ENCODE results near the gene ANKS6. TPM values are rescaled to one million over a fixed set of nuclear protein-coding genes. Genes with fewer than 3 reads are reported as not detected.

The ANKS6 gene
- total RNA-seq, 1 experiment from 2014 or later, result 46.3 TPM

DNA sequence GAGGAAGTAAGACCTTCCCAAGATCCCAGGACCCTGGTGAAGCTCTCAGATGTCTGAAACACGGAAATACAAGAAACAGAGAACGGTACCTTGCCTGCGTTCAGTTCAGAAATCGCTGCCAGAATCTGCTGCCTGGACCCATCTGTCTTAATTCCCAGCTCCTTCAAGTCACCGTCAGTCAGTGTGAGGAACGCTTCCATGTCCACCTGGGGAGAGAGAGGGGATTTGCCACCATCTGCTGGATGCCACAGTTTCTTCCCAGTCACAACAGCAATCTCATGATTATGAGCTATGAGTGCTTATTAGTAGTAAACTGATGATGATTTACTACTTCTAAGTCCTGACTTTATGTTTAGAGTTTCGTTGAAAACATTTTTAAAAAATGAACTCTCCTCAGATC, 50.9 kb downstream of the ANKS6 start:
- no peak overlapping the region for H3K18ac ChIP-seq (ENCODE audit: insufficient read length, low read depth, low read length)
- no peaks in the 10 kb centered on the region for H3K79me2 ChIP-seq (ENCODE audit: insufficient read depth, low read length)
- no peaks in the 10 kb centered on the region for H3K79me1 ChIP-seq (ENCODE audit: insufficient read depth, low read depth, low read length, poor library complexity, severe bottlenecking)
- Mint-ChIP-seq H3K4me3 (no peak overlapping the region), H3K27me3 (ENCODE audit: low read depth) (no peaks in the 10 kb centered on the region; the same call in 1 of the 2 replicates), H3K9me3 (no peaks in the 10 kb centered on the region), H3K4me1 (no peaks in the 10 kb centered on the region), H3K36me3 (ENCODE audit: insufficient read depth in 1 of 3, low read depth in 3 of 3) (peaks cover 18 to 58% (median 44%) of the 10 kb centered on the region in 3 experiments; a peak in 6 of 7 replicates), H3K27ac (no peak overlapping the region; a peak in 1 of 7 replicates)
- WGBS (ENCODE audit: extremely low coverage, insufficient read length, low lambda C conversion rate), result no CpG with 5 or more reads among the region's 7 CpGs
- no peaks in the 10 kb centered on the region for H3K9me3 ChIP-seq (ENCODE audit: control insufficient read depth, low read depth, low read length)
- H3T11ph ChIP-seq (ENCODE audit: low read length), result no peak overlapping the region
- H3K56ac ChIP-seq (ENCODE audit: insufficient read length, low read depth, low read length), result no peak overlapping the region
- no peak overlapping the region for H3K27ac ChIP-seq (ENCODE audit: insufficient read length, low read depth, low read length)
- H4K5ac ChIP-seq (ENCODE audit: insufficient read length, low read depth, low read length), result no peak overlapping the region
- no peaks in the 10 kb centered on the region for H3K4me1 ChIP-seq (ENCODE audit: insufficient read depth, low read length)
- no peak overlapping the region for H2BK5ac ChIP-seq (ENCODE audit: insufficient read length, low read length)
- no peak overlapping the region for H3K4me2 ChIP-seq (ENCODE audit: insufficient read depth, insufficient read length, low read length)
- no peak overlapping the region for H2AFZ ChIP-seq (ENCODE audit: low read length)
- no peak overlapping the region for H2BK120ac ChIP-seq (ENCODE audit: low read depth, low read length, poor library complexity, severe bottlenecking)
- no peak overlapping the region for H3K4ac ChIP-seq (ENCODE audit: low read depth, low read length)
- no peak overlapping the region for H2BK20ac ChIP-seq (ENCODE audit: low read depth, low read length, poor library complexity, severe bottlenecking)
- no peak overlapping the region for H3K23ac ChIP-seq (ENCODE audit: insufficient read length, low read depth, low read length)
- TF ChIP-seq, protein P1, sequence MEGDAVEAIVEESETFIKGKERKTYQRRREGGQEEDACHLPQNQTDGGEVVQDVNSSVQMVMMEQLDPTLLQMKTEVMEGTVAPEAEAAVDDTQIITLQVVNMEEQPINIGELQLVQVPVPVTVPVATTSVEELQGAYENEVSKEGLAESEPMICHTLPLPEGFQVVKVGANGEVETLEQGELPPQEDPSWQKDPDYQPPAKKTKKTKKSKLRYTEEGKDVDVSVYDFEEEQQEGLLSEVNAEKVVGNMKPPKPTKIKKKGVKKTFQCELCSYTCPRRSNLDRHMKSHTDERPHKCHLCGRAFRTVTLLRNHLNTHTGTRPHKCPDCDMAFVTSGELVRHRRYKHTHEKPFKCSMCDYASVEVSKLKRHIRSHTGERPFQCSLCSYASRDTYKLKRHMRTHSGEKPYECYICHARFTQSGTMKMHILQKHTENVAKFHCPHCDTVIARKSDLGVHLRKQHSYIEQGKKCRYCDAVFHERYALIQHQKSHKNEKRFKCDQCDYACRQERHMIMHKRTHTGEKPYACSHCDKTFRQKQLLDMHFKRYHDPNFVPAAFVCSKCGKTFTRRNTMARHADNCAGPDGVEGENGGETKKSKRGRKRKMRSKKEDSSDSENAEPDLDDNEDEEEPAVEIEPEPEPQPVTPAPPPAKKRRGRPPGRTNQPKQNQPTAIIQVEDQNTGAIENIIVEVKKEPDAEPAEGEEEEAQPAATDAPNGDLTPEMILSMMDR (conservative IDR thresholded peaks at IDR 0.05), result no peak
- H2BK12ac ChIP-seq (ENCODE audit: insufficient read length, low read depth, low read length), result no peak overlapping the region
- no peak overlapping the region for H2BK15ac ChIP-seq (ENCODE audit: low read depth, low read length)
- H3K14ac ChIP-seq (ENCODE audit: insufficient read depth, low read length), result no peak overlapping the region
- DNase-seq, result no peak
- H2AK5ac ChIP-seq (ENCODE audit: insufficient read length, low read length), result no peak overlapping the region
- no peaks in the 10 kb centered on the region for H3K23me2 ChIP-seq (ENCODE audit: insufficient read length, low read depth, low read length, poor library complexity, severe bottlenecking)
- no peaks in the 10 kb centered on the region for H3K27me3 ChIP-seq (ENCODE audit: insufficient read depth, low read length)
- H3K9ac ChIP-seq (ENCODE audit: extremely low read depth, insufficient read length, low read length), result no peak overlapping the region
- no peak overlapping the region for H4K91ac ChIP-seq (ENCODE audit: insufficient read length, low read depth, low read length)
- H4K20me1 ChIP-seq (ENCODE audit: control insufficient read depth, insufficient read depth, insufficient read length), result no peaks in the 10 kb centered on the region
- H4K8ac ChIP-seq (replicated peaks; ENCODE audit: insufficient read length, low read depth, low read length), result no peak overlapping the region
